HepG2 (cell line): ENCODE measurements around the gene TAS1R3. TPM values are rescaled to one million over a fixed set of nuclear protein-coding genes. Genes with fewer than 3 reads are reported as not detected.

ENCODE experiments used
- CAMTA2 ChIP-seq: sonication (generic); formaldehyde crosslinking; IDR thresholded peaks from 2 replicates; pipeline ENCODE4 v1.4.0; 2020; ENCODE audit warnings: mild to moderate bottlenecking, missing genetic modification reagents, borderline replicate concordance
- DMAP1 ChIP-seq: IDR thresholded peaks from 2 replicates; pipeline ENCODE4 v1.6.1; 2016
- DNMT3B ChIP-seq: conservative IDR thresholded peaks from 2 replicates; pipeline ENCODE4 v1.6.1; 2016; ENCODE audit warnings: missing biosample characterization, control low read depth
- ISL2 ChIP-seq: sonication (generic); formaldehyde crosslinking; IDR thresholded peaks from 2 replicates; pipeline ENCODE4 v1.5.0; 2020; ENCODE audit warnings: missing genetic modification reagents
- KDM3A ChIP-seq: IDR thresholded peaks from 2 replicates; pipeline ENCODE4 v1.6.1; 2018; ENCODE audit warnings: low read depth, missing compliant biosample characterization
- LCORL ChIP-seq, 2 experiments: fragments of 450-650 bp in 1 of 2; sonication (generic) in 1 of 2; formaldehyde crosslinking in 1 of 2; IDR thresholded peaks; 2 replicates each; pipeline versions ENCODE4 v1.5.0 to v1.6.1; 2017 to 2020; ENCODE audit warnings: antibody characterized with exemption in 1 of 2, missing genetic modification reagents in 1 of 2
- NKX3-1 ChIP-seq: sonication (generic); formaldehyde crosslinking; IDR thresholded peaks from 2 replicates; pipeline ENCODE4 v1.5.0; 2020; ENCODE audit warnings: missing genetic modification reagents
- POLR2A ChIP-seq, 2 experiments: IDR thresholded peaks; 2 replicates each; pipeline ENCODE4 v1.6.1; 2011; ENCODE audit warnings: low read depth in 2 of 2, low read length in 2 of 2, mild to moderate bottlenecking in 1 of 2, moderate library complexity in 1 of 2; ENCODE audit not compliant: insufficient read depth in 1 of 2
- ZNF121 ChIP-seq: sonication (generic); formaldehyde crosslinking; IDR thresholded peaks from 2 replicates; pipeline ENCODE4 v1.5.0; 2020; ENCODE audit warnings: mild to moderate bottlenecking, missing genetic modification reagents
- ZNF124 ChIP-seq: sonication (generic); formaldehyde crosslinking; IDR thresholded peaks from 2 replicates; pipeline ENCODE4 v1.4.0; 2020; ENCODE audit warnings: missing genetic modification reagents
- ZNF615 ChIP-seq: sonication (generic); formaldehyde crosslinking; IDR thresholded peaks from 2 replicates; pipeline ENCODE4 v1.5.0; 2020; ENCODE audit warnings: mild to moderate bottlenecking, missing genetic modification reagents, borderline replicate concordance
- ZNF646 ChIP-seq: sonication (generic); formaldehyde crosslinking; IDR thresholded peaks from 2 replicates; pipeline ENCODE4 v1.9.0; 2021; ENCODE audit warnings: mild to moderate bottlenecking, missing genetic modification reagents
- ZNF703 ChIP-seq: sonication (generic); formaldehyde crosslinking; IDR thresholded peaks from 2 replicates; pipeline ENCODE4 v1.5.1; 2020; ENCODE audit warnings: missing genetic modification reagents, mild to moderate bottlenecking, moderate library complexity, borderline replicate concordance
- ZNF839 ChIP-seq: sonication (generic); formaldehyde crosslinking; IDR thresholded peaks from 2 replicates; pipeline ENCODE4 v1.4.0; 2020; ENCODE audit warnings: missing genetic modification reagents, mild to moderate bottlenecking, borderline replicate concordance
- ZSCAN31 ChIP-seq: sonication (generic); formaldehyde crosslinking; IDR thresholded peaks from 2 replicates; pipeline ENCODE4 v1.5.0; 2020; ENCODE audit warnings: low read depth, mild to moderate bottlenecking, missing genetic modification reagents
- polyA plus RNA-seq, 8 experiments: library from polyadenylated mRNA; depleted of rRNA in 3 of 8; stranded (reverse) in 7 of 8; unstranded in 1 of 8; fragments of >200 nt; fragmentation: Illumina TruSeq in 4 of 8; extraction: Trizol in 4 of 8; gene quantifications; 2 replicates each; pipeline versions ENCODE4 v1.2.1 to v1.2.3, GENCODE V29; 2011 to 2016; ENCODE audit warnings: low read depth in 4 of 8, missing spikeins in 1 of 8, mixed read lengths in 1 of 8; ENCODE audit not compliant: insufficient read depth in 1 of 8
- total RNA-seq, 5 experiments: library from RNA; depleted of rRNA; stranded (reverse); fragments of >200 nt; fragmentation: Illumina TruSeq; extraction: Trizol; gene quantifications; 2 replicates each; pipeline ENCODE4 v1.2.3, GENCODE V29; 2016; ENCODE audit warnings: low read depth in 1 of 5
- TF ChIP-seq, protein P1 (sequence below): sonication (generic); formaldehyde crosslinking; IDR thresholded peaks from 2 replicates; pipeline ENCODE4 v1.5.0; 2020; ENCODE audit warnings: mild to moderate bottlenecking, missing genetic modification reagents
- TF ChIP-seq, protein P2 (sequence below): sonication (generic); formaldehyde crosslinking; conservative IDR thresholded peaks from 2 replicates; pipeline ENCODE4 v1.8.0; 2022; ENCODE audit warnings: missing genetic modification reagents
- TF ChIP-seq, protein P3 (sequence below): sonication (generic); formaldehyde crosslinking; IDR thresholded peaks from 2 replicates; pipeline ENCODE4 v1.4.0; 2020; ENCODE audit warnings: mild to moderate bottlenecking, low read depth, missing genetic modification reagents

TAS1R3 gene
- total and polyA plus RNA-seq, 2 of the 13 experiments (the other 11 are each of a cell fraction or from before 2014, with no cell fraction given): 0.13 to 0.15 TPM

DNA sequence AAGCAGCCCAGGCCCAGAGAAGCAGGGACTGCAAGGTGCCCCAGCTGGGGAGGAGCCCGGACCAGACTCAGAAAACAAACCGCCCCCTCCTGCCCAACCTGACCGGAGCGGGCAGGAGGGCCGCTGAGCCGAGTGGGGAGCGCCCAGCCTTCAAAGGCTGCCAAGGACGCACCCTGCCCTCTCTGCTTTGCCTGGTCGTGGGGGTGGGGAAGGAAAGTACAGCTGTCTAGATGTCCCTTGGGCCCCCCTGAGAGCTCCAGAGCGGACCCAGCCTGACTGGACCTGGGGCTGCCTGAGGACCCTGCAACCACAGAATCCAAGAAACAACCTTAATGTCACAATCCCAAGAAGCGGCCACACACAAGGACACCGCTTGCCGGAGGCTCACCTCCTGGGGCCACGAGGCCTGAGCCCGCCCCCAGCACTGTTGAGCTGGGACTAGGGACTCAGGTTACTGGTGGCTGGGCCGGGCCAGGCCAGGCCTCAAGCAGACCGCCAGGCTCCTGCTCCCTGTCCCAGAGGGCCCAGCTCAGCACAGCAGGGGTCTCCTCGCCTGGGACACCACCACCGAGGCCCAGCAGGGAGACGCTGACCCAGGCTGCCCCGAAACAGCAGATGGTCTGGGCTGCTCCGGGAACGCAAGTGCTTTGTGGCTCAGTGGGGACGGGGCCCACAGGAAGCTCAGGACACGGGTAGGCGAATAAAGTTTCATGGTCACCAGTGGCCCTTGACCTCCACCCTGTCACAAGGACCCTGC, 16.8 kb downstream of the TAS1R3 start (continued):
- 0 out of 2 replicates have a peak, but pooled peaks have one; percentile 71 for TF ChIP-seq CAMTA2 (CRISPR knock-in tag)
- TF ChIP-seq, protein P1, sequence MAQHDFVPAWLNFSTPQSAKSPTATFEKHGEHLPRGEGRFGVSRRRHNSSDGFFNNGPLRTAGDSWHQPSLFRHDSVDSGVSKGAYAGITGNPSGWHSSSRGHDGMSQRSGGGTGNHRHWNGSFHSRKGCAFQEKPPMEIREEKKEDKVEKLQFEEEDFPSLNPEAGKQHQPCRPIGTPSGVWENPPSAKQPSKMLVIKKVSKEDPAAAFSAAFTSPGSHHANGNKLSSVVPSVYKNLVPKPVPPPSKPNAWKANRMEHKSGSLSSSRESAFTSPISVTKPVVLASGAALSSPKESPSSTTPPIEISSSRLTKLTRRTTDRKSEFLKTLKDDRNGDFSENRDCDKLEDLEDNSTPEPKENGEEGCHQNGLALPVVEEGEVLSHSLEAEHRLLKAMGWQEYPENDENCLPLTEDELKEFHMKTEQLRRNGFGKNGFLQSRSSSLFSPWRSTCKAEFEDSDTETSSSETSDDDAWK (CRISPR knock-in tag): no peak
- TF ChIP-seq ZNF646 (CRISPR knock-in tag): 0 out of 2 replicates have a peak, but pooled peaks have one; percentile 28
- no peak for TF ChIP-seq LCORL (IDR thresholded peaks at IDR 0.05)
- 0 out of 2 replicates have a peak, but pooled peaks have one; percentile 26 for TF ChIP-seq LCORL (CRISPR knock-in tag; IDR thresholded peaks at IDR 0.05)
- no peak for TF ChIP-seq KDM3A (CRISPR knock-in tag)
- peak; percentile 83 for TF ChIP-seq DMAP1 (CRISPR knock-in tag)
- TF ChIP-seq ZSCAN31 (CRISPR knock-in tag): 0 out of 2 replicates have a peak, but pooled peaks have one; percentile 37
- TF ChIP-seq ZNF121: no peak
- TF ChIP-seq ISL2 (CRISPR knock-in tag): no peak
- TF ChIP-seq, protein P2, sequence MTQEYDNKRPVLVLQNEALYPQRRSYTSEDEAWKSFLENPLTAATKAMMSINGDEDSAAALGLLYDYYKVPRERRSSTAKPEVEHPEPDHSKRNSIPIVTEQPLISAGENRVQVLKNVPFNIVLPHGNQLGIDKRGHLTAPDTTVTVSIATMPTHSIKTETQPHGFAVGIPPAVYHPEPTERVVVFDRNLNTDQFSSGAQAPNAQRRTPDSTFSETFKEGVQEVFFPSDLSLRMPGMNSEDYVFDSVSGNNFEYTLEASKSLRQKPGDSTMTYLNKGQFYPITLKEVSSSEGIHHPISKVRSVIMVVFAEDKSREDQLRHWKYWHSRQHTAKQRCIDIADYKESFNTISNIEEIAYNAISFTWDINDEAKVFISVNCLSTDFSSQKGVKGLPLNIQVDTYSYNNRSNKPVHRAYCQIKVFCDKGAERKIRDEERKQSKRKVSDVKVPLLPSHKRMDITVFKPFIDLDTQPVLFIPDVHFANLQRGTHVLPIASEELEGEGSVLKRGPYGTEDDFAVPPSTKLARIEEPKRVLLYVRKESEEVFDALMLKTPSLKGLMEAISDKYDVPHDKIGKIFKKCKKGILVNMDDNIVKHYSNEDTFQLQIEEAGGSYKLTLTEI (CRISPR knock-in tag): no peak
- no peak for TF ChIP-seq ZNF124 (CRISPR knock-in tag)
- TF ChIP-seq NKX3-1 (CRISPR knock-in tag): no peak
- no peak for TF ChIP-seq ZNF839 (CRISPR knock-in tag)
- no peak for TF ChIP-seq DNMT3B (CRISPR knock-in tag)
- TF ChIP-seq POLR2A (IDR thresholded peaks at IDR 0.05; ENCODE audit: insufficient read depth in 1 of 2, low read depth in 2 of 2, low read length in 2 of 2): peak in 1 of 2 experiments; percentile 47; a peak in 1 of 4 replicates
- no peak for TF ChIP-seq ZNF703 (CRISPR knock-in tag)
- TF ChIP-seq, protein P3, sequence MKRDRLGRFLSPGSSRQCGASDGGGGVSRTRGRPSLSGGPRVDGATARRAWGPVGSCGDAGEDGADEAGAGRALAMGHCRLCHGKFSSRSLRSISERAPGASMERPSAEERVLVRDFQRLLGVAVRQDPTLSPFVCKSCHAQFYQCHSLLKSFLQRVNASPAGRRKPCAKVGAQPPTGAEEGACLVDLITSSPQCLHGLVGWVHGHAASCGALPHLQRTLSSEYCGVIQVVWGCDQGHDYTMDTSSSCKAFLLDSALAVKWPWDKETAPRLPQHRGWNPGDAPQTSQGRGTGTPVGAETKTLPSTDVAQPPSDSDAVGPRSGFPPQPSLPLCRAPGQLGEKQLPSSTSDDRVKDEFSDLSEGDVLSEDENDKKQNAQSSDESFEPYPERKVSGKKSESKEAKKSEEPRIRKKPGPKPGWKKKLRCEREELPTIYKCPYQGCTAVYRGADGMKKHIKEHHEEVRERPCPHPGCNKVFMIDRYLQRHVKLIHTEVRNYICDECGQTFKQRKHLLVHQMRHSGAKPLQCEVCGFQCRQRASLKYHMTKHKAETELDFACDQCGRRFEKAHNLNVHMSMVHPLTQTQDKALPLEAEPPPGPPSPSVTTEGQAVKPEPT (CRISPR knock-in tag): no peak
- TF ChIP-seq ZNF615 (CRISPR knock-in tag): no peak
